Amniotic epithelial cell (primary cell): ENCODE data around the gene TMCC1.
"Not testable (repeated sequence)": the region's sequence is repeated elsewhere in the genome, so short reads cannot be mapped to it uniquely, and the experiment has no call there.

Experiments used
- DNase-seq: peaks from one replicate; pipeline ENCODE4 v3.0.0-alpha.2; 2010; ENCODE audit warnings: low read depth

The TMCC1 gene

GRCh38 chr3:129893581-129894070 lies at the start of gene TMCC1:
Gene TMCC1, minus strand, starts transcription at chr3:129893711.
- DNase-seq: peak; percentile 63

- no peak for DNase-seq
Measured at GRCh38 chr3:129943020-129943419, 49.5 kb upstream of the TMCC1 start.

GRCh38 chr3:129942296-129942695 lies 48.8 kb upstream of the TMCC1 start:
- DNase-seq: peak; percentile 40

- DNase-seq: peak; percentile 25
Measured at GRCh38 chr3:129940086-129940485, 46.6 kb upstream of the TMCC1 start.

- no peak for DNase-seq
Measured at GRCh38 chr3:129938140-129938930, 44.8 kb upstream of the TMCC1 start.

GRCh38 chr3:129937717-129938116 lies 44.2 kb upstream of the TMCC1 start:
- no peak for DNase-seq

GRCh38 chr3:129936757-129937156 lies 43.2 kb upstream of the TMCC1 start:
- peak; percentile 65 for DNase-seq

- no peak for DNase-seq
Measured at GRCh38 chr3:129934234-129935123, 41.0 kb upstream of the TMCC1 start.

- no peak for DNase-seq
Measured at GRCh38 chr3:129933471-129933870, 40.0 kb upstream of the TMCC1 start.

- DNase-seq: no peak
Measured at GRCh38 chr3:129929383-129929782, 35.9 kb upstream of the TMCC1 start.

- DNase-seq: no peak
Measured at GRCh38 chr3:129927072-129927471, 33.6 kb upstream of the TMCC1 start.

- DNase-seq: no peak
Measured at GRCh38 chr3:129919806-129920205, 26.3 kb upstream of the TMCC1 start.

- DNase-seq: no peak
Measured at GRCh38 chr3:129919357-129919756, 25.8 kb upstream of the TMCC1 start.

GRCh38 chr3:129918461-129918860 lies 24.9 kb upstream of the TMCC1 start:
- no peak for DNase-seq

GRCh38 chr3:129917423-129918007 lies 24.0 kb upstream of the TMCC1 start:
- DNase-seq: no peak

GRCh38 chr3:129913618-129914017 lies 20.1 kb upstream of the TMCC1 start:
- no peak for DNase-seq

GRCh38 chr3:129911261-129911861 lies 17.9 kb upstream of the TMCC1 start:
- no peak for DNase-seq

GRCh38 chr3:129909235-129909634 lies 15.7 kb upstream of the TMCC1 start:
- not testable (repeated sequence) for DNase-seq

GRCh38 chr3:129908417-129908816 lies 14.9 kb upstream of the TMCC1 start:
- no peak for DNase-seq

GRCh38 chr3:129901272-129901671 lies 7.8 kb upstream of the TMCC1 start:
- DNase-seq: not testable (repeated sequence)

- no peak for DNase-seq
Measured at GRCh38 chr3:129897026-129897425, 3.5 kb upstream of the TMCC1 start.
